Stimulated activated naive CD4-positive, alpha-beta T cell (primary cell): ENCODE measurements around the gene CCDC106.

Source experiments
- DNase-seq, 6 experiments: peaks; one replicate each; lab custom pipeline; 2025; lab: John Stamatoyannopoulos, UW

CCDC106 gene

DNA sequence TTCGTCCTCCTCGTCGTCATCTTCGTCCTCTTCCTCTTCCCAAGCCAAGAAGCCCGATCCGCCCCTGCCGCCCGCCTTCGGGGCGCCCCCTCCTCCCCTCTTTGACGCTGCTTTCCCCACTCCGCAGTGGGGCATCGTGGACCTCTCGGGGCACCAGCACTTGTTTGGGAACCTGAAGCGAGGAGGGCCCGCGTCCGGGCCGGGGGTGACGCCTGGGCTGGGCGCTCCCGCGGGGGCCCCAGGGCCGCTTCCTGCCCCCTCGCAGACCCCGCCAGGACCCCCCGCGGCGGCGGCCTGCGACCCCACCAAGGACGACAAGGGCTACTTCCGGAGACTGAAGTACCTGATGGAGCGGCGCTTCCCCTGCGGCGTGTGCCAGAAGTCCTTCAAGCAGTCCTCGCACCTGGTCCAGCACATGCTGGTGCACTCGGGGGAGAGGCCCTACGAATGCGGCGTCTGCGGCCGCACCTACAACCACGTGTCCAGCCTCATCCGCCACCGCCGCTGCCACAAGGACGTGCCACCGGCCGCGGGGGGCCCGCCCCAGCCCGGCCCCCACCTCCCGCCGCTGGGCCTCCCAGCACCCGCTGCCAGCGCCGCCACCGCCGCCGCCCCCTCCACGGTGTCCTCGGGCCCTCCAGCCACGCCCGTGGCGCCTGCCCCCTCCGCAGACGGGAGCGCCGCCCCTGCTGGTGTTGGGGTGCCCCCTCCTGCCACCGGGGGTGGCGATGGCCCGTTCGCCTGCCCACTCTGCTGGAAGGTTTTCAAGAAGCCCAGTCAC, 33.9 kb upstream of the CCDC106 start:
- no peak for DNase-seq

- no peak for DNase-seq
These were observed 33.1 kb upstream of the CCDC106 start for GRCh38 chr19:55614711-55615542.

DNA sequence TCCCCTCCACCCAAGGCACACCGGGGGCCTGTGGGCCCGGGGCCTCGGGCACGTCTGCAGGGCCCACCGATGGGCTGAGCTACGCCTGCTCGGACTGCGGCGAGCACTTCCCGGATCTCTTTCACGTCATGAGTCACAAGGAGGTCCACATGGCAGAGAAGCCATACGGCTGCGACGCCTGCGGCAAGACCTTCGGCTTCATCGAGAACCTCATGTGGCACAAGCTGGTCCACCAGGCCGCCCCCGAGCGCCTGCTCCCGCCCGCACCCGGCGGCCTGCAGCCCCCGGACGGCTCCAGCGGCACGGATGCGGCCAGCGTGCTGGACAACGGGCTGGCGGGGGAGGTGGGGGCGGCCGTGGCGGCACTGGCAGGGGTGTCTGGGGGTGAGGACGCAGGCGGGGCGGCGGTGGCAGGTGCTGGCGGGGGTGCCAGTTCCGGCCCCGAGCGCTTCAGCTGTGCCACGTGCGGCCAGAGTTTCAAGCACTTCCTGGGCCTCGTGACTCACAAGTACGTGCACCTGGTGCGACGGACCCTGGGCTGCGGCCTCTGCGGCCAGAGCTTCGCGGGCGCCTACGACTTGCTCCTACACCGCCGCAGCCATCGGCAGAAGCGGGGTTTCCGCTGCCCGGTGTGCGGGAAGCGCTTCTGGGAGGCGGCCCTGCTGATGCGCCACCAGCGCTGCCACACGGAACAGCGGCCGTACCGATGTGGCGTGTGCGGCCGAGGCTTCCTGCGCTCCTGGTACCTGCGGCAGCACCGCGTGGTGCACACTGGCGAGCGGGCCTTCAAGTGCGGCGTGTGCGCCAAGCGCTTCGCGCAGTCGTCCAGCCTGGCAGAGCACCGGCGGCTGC, 32.2 kb upstream of the CCDC106 start:
- no peak for DNase-seq

DNA sequence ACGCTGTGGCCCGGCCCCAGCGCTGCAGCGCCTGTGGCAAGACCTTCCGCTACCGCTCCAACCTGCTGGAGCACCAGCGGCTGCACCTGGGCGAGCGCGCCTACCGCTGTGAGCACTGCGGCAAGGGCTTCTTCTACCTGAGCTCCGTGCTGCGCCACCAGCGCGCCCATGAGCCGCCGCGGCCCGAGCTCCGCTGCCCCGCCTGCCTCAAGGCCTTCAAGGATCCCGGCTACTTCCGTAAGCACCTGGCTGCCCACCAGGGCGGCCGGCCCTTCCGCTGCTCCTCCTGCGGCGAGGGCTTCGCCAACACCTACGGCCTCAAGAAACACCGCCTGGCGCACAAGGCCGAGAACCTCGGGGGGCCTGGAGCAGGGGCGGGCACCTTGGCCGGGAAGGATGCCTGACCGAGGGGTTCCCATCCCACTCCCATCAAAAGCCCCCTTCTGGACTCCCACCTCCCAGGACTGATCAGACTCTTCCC, 31.6 kb upstream of the CCDC106 start:
- no peak for DNase-seq

DNA sequence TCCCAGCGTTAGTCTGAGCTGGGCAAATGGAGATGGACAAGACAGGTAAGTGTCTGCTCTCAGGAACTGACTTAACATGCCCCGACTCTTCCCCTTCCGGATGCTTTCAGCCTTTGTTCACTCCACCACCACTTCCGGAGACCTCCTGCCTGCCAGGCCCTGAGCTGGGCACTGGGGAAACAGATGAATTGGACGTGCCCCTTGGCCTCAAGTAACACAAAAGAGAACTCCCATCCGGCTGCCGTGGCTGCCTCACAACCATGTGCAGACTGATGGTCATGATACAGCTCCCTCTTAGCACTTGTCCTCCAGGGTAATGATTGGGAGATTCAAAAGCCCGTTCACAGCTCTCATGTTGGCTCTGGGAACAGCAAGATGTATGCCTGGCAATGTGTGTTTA, 30.6 kb upstream of the CCDC106 start:
- DNase-seq, result no peak

DNA sequence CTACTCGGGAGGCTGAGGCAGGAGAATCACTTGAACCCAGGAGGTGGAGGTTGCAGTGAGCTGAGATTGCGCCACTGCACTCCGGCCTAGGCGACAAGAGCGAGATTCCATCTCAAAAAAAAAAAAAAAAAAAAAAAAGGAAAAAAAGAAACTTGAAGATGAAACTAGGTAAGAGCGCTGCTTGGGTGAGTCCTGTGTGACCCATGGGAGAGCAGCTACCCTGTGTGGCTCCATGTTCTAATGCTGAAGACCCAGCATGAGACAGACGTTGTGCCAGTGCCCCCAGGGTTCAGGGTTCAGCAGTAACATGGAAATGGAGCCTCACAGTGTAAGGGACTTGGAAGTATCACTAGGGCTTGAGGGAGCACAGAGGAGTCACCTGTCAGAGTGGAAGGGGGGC, 29.6 kb upstream of the CCDC106 start:
- DNase-seq, result no peak

- DNase-seq, result no peak
These were observed 28.7 kb upstream of the CCDC106 start for GRCh38 chr19:55619286-55619685.

DNA sequence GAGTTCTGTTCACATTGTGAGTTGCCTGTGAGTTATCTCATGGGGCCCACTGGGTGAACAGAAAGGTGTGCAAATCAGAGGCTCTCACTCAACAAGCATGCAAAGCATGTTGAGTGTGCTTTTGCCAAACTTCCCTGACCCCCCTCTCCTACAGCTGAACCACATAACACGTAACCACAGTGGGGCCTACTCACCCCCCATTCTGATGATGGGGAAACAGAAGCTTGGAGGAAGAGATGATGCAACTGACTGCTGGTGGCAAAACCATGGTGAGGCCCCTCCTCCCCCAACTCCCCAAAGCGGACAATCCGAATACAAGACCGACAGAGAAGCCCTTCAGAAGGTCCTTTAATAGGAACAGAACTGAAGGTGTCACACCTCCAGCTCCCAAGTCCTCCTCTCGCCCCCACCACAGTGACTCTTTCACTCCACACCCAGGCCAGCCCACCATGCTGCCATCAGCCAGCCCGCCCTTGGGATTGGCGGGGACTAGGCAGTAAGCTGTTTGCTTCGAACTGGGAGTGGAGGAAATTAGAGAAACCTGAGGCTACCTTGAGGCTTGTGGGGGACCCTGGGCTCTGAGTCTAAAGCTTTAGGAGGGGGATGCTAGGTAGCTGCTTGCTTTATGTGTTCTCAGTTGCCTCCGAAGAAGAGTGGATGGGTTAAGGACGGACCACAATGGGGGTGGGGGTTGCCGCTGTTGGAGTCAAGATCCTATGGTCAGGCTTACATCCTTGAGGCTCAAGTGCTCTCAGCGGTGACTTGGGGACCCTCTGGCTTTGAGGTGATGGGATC, 27.4 kb upstream of the CCDC106 start:
- peak in 1 of 6 experiments; percentile 6 for DNase-seq

- no peak for DNase-seq
These were observed 26.8 kb upstream of the CCDC106 start for GRCh38 chr19:55621205-55621672.

GRCh38 chr19:55621673-55622231, 26.3 kb upstream of the CCDC106 start:
- no peak for DNase-seq

DNA sequence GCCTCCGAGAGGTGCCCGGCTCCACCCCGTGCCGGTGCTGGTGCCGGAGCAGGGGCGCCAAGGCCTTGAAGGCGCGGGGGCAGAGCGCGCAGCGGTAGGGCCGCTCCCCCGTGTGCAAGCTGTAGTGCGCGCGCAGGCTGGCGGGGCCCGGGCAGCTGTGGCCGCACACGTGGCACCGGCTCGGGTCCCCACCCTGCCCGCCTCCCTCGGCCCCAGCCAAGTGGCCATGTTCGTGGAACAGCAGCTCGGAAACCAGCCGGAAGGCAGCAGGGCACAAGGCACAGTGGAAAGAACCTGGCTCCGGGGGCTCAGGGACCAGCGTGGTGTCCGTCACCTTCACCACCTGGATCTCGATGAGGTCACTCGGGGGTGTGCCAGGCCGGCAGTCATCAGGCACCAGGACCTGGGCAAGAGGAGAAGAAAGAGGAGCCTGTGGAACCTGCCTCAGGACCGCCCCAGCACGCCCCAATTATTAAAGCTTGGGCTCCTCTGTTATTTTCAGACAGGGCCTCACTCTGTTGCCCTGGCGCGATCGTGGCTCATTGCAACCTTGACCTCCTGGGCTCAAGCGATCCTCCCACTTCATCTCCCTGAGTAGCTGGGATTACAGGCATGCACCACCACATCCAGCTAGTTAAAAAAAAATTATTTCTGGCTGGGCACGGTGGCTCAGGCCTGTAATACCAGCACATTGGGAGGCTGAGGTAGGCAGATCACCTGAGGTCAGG, 25.6 kb upstream of the CCDC106 start:
- no peak for DNase-seq

DNA sequence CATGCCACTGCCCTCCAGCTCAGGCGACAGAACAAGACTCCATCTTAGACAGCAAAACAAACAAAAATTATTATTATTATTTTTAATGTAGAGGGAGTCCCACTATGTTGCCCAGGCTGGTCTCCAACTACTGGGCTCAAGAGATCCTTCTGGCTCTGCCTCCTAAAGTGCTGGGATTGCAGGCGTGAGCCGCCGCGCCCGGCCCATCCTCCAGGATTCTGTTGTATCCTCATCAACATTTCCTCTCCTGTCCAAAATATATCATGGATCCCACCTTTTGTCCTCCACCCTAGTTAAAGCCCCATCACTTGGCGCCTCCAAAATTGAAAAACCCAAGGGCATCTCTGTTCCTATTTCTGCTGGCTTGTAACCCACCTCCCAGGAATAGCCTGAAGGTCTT, 24.9 kb upstream of the CCDC106 start:
- no peak for DNase-seq

- DNase-seq, result no peak
These were observed 24.5 kb upstream of the CCDC106 start for GRCh38 chr19:55623561-55623960.

DNA sequence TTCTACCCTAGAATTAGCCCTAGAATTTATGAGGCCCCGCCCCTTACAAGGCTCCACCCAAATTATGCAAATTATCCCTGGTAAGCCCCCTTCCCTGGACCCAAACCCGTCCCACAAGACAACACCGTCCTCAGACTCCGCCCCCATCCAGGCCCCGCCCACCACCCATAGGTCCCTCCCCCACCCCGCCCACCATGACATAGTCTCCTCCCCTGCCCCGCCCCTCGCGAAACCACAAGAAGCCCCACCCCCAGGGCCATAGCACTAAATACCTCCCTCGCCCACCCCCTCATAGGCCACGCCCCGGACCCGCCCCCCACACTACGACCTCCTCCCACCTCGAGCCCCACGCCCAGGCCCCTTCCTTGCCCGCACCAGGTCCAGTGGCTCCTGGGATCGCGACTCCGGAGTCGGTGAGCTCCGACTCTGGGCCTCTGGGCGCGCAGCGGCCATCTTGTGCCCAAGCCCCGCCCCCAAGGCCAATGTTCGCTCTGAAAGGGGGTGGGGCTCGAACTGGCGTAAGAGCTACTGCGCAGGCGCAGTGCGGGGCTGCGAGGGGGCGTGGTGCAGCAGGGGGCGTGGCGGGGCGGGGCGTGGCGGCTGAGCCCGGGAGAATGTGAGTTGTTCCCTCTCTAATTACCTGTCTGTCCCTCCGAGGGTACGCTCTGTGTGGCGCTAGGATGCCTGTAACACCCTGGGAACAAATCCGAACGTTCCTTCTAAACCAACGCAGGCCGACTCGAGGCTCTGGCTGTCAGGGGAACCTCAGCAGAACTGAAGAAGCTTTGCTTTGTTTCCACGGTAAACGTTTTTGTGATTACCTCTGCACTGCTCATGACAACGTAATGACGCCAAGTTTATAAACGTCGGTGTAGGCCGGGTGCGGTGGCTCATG, 23.7 kb upstream of the CCDC106 start, which contains the start of gene ZNF784:
ZNF784 (minus strand) TSS at position 458 of the 895 bp plus-strand sequence; CDS start at position 453, 5 bp downstream.
- DNase-seq, result peak; percentile 85 to 97 (median 94)

GRCh38 chr19:55625004-55625326, 23.0 kb upstream of the CCDC106 start:
- no peak for DNase-seq

- DNase-seq, result peak; percentile 29 to 86 (median 70)
These were observed 21.7 kb upstream of the CCDC106 start for GRCh38 chr19:55626350-55626749.

DNA sequence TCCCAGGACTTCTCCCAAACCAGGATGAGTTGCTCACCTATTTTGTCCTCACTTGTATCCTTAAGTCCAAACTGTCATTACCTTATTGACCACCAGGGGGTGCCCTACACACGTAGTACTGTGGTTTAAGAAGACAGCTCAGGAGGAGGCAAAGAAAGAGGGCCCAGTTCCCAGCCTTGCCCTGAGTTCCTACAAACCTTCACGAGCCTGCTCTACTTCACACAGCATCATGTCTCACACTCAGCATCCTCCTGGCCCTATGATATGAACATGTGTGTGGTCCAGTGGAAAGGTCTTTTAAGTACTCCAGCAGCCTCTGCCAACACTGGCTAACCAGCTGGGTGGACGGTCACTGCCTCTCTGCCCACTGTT, 15.6 kb upstream of the CCDC106 start:
- DNase-seq, result peak; percentile 55 to 92 (median 87)

DNA sequence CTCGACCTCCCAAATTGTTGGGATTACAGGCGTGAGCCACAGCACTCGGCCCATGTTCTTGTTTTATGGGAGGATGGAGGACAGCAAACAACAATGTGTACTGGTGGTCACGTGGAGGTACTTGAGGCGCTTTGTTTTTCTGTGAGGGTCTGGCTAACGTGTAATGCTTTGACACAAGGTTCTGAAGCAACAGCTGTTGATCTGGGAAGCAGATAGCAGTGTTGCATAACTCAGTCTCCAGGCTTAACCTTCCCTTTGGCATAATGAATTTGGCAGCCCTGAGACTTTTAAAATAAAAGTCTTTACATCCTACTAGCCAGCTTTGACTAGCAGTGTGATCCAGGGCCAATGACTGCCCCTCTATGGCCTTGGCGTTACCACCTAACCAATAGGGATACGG, 14.2 kb upstream of the CCDC106 start:
- no peak for DNase-seq

- peak in 1 of 6 experiments; percentile 38 for DNase-seq
These were observed 12.7 kb upstream of the CCDC106 start for GRCh38 chr19:55635334-55635717.
